Measurements from ENCODE around the gene ATP4A. TPM values are rescaled to one million over a fixed set of nuclear protein-coding genes. Genes with fewer than 3 reads are reported as not detected.

Gene ATP4A
- total RNA-seq, 1 donor from 2014 or later, result not detected

- DNase-seq, result peak; percentile 94
These were observed 53.4 kb downstream of the ATP4A start for GRCh38 chr19:35509861-35510625.

GRCh38 chr19:35509018-35509652, 54.3 kb downstream of the ATP4A start:
- DNase-seq (peak; percentile 85), ATAC-seq (peak; percentile 79)
- Histone ChIP-seq H3K9me3 (no peaks in the 10 kb centered on the region), H3K36me3 (no peaks in the 10 kb centered on the region), H3K4me3 (peak overlapping the region; percentile 50), H3K4me1 (no peaks in the 10 kb centered on the region), H3K27me3 (peaks cover 25% of the 10 kb centered on the region), H3K27ac (peak overlapping the region; percentile 86)
- TF ChIP-seq CTCF (IDR thresholded peaks at IDR 0.05), result no peak
- intact Hi-C loops (cut with DNase I), result no loop called here

More at GRCh38 chr19:35509861-35510625, 53.4 kb downstream of the ATP4A start:
- H3K4me1 ChIP-seq, result no peaks in the 10 kb centered on the region
- TF ChIP-seq CTCF (IDR thresholded peaks at IDR 0.05), result peak; percentile 98
- no peaks in the 10 kb centered on the region for H3K9me3 ChIP-seq
- peak overlapping the region; percentile 50 for H3K4me3 ChIP-seq
- intact Hi-C loops (cut with DNase I), result no loop called here
- ATAC-seq, result peak; percentile 93
- H3K27ac ChIP-seq, result peak overlapping the region; percentile 86
- H3K36me3 ChIP-seq, result no peaks in the 10 kb centered on the region
- H3K27me3 ChIP-seq, result peaks cover 29% of the 10 kb centered on the region

GRCh38 chr19:35508129-35508528, 55.3 kb downstream of the ATP4A start:
- intact Hi-C loops (cut with DNase I), result no loop called here
- Histone ChIP-seq H3K9me3 (no peaks in the 10 kb centered on the region), H3K27me3 (peaks cover 15% of the 10 kb centered on the region), H3K36me3 (no peaks in the 10 kb centered on the region), H3K4me1 (no peaks in the 10 kb centered on the region), H3K4me3 (no peak overlapping the region), H3K27ac (no peak overlapping the region)
- ATAC-seq (no peak), DNase-seq (no peak)
- TF ChIP-seq CTCF (IDR thresholded peaks at IDR 0.05), result no peak

- no peak for ATAC-seq
- no peaks in the 10 kb centered on the region for H3K9me3 ChIP-seq
- intact Hi-C loops (cut with DNase I), result no loop called here
- peaks cover 13% of the 10 kb centered on the region for H3K27me3 ChIP-seq
- no peaks in the 10 kb centered on the region for H3K4me1 ChIP-seq
- H3K27ac ChIP-seq, result no peak overlapping the region
- no peak overlapping the region for H3K4me3 ChIP-seq
- no peak for DNase-seq
- no peak for TF ChIP-seq CTCF (IDR thresholded peaks at IDR 0.05)
- no peaks in the 10 kb centered on the region for H3K36me3 ChIP-seq
These were observed 55.9 kb downstream of the ATP4A start for GRCh38 chr19:35507561-35507960.

GRCh38 chr19:35506011-35506410, 57.4 kb downstream of the ATP4A start:
- no peaks in the 10 kb centered on the region for H3K9me3 ChIP-seq
- TF ChIP-seq CTCF (IDR thresholded peaks at IDR 0.05), result no peak
- H3K4me1 ChIP-seq, result no peaks in the 10 kb centered on the region
- no peaks in the 10 kb centered on the region for H3K36me3 ChIP-seq
- H3K27ac ChIP-seq, result no peak overlapping the region
- ATAC-seq (no peak), DNase-seq (no peak)
- peaks cover 5% of the 10 kb centered on the region for H3K27me3 ChIP-seq
- intact Hi-C loops (cut with DNase I), result no loop called here
- no peak overlapping the region for H3K4me3 ChIP-seq
